Activated B cell treated with CpG ODN at 0.5 μM for 24 hours (primary cell): ENCODE data around the gene DCHS2. TPM values are rescaled to one million over a fixed set of nuclear protein-coding genes. Genes with fewer than 3 reads are reported as not detected.

ENCODE experiments used
- ATAC-seq: fragments of 200-7000 bp; cut with Tn5 transposase; one replicate; pipeline ENCODE4 v1.10.0; 2021; ENCODE audit warnings: low read depth, mild to moderate bottlenecking, moderate library complexity
- CTCF ChIA-PET: fragments of 350-600 bp; sonication (Branson Sonifier 250); formaldehyde crosslinking; loops from one replicate; lab custom pipeline; 2021; ENCODE audit warnings: antibody characterized with exemption; lab: Charles Lee
- POLR2A ChIA-PET: fragments of 350-600 bp; sonication (Branson Sonifier 250); formaldehyde crosslinking; loops from one replicate; lab custom pipeline; 2021; ENCODE audit warnings: antibody characterized with exemption; lab: Charles Lee
- DNase-seq: peaks from one replicate; pipeline ENCODE4 v3.0.0; 2022
- H3K27ac Mint-ChIP-seq: one replicate; pipeline ENCODE4 v1.8.0; 2020; ENCODE audit warnings: mixed read lengths
- H3K27me3 Mint-ChIP-seq: one replicate; pipeline ENCODE4 v1.8.0; 2021; ENCODE audit warnings: mixed read lengths
- H3K36me3 Mint-ChIP-seq: one replicate; pipeline ENCODE4 v1.8.0; 2021; ENCODE audit warnings: low read depth, mixed read lengths
- H3K4me1 Mint-ChIP-seq: one replicate; pipeline ENCODE4 v1.8.0; 2021; ENCODE audit warnings: mixed read lengths
- H3K4me3 Mint-ChIP-seq: one replicate; pipeline ENCODE4 v1.8.0; 2020; ENCODE audit warnings: mild to moderate bottlenecking, mixed read lengths
- H3K9me3 Mint-ChIP-seq: one replicate; pipeline ENCODE4 v1.8.0; 2020; ENCODE audit warnings: mixed read lengths
- intact Hi-C: fragments of 100-400 bp; cut with micrococcal nuclease; formaldehyde crosslinking; loops from one replicate; pipeline ENCODE4 v1.15.1; 2024
- total RNA-seq: library from RNA; stranded (reverse); gene quantifications from 2 replicates; pipeline ENCODE4 v1.2.3, GENCODE V29; 2022
- TF ChIP-seq, protein P1 (sequence below): fragments of 200-600 bp; IDR thresholded peaks from one replicate; pipeline ENCODE4 v1.8.0; 2022; ENCODE audit warnings: antibody characterized with exemption, mild to moderate bottlenecking

Gene DCHS2
- total RNA-seq, 1 donor from 2014 or later: 0.13 TPM

DNA sequence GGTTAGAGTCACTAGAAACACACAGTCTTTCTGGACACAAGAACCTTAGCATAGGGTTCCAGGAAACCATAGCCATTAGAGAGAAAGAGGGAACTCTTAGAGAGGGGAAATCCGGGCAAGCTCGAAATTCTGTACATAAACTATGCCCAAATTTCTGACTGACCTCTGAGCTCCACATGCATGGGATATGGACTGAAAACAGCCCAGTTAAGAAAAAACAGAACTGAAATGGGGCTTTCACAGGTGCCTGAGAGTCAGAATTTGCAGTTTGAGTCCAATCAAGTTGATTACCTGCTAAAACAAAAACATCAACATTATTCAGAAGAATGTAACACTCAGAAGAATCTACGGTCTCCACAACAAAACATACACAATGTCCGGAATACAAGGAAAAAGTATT lies 13.1 kb downstream of the DCHS2 start:
- CTCF ChIA-PET: no interaction called here
- TF ChIP-seq, protein P1, sequence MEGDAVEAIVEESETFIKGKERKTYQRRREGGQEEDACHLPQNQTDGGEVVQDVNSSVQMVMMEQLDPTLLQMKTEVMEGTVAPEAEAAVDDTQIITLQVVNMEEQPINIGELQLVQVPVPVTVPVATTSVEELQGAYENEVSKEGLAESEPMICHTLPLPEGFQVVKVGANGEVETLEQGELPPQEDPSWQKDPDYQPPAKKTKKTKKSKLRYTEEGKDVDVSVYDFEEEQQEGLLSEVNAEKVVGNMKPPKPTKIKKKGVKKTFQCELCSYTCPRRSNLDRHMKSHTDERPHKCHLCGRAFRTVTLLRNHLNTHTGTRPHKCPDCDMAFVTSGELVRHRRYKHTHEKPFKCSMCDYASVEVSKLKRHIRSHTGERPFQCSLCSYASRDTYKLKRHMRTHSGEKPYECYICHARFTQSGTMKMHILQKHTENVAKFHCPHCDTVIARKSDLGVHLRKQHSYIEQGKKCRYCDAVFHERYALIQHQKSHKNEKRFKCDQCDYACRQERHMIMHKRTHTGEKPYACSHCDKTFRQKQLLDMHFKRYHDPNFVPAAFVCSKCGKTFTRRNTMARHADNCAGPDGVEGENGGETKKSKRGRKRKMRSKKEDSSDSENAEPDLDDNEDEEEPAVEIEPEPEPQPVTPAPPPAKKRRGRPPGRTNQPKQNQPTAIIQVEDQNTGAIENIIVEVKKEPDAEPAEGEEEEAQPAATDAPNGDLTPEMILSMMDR: no peak
- POLR2A ChIA-PET: no interaction called here
- H3K4me1 Mint-ChIP-seq: no peaks in the 10 kb centered on the region
- no peaks in the 10 kb centered on the region for H3K9me3 Mint-ChIP-seq
- DNase-seq (no peak), ATAC-seq (no peak)
- no peak overlapping the region for H3K27ac Mint-ChIP-seq
- H3K4me3 Mint-ChIP-seq: no peak overlapping the region
- peaks cover 32% of the 10 kb centered on the region for H3K27me3 Mint-ChIP-seq
- intact Hi-C loops: no loop called here
- H3K36me3 Mint-ChIP-seq: no peaks in the 10 kb centered on the region

DNA sequence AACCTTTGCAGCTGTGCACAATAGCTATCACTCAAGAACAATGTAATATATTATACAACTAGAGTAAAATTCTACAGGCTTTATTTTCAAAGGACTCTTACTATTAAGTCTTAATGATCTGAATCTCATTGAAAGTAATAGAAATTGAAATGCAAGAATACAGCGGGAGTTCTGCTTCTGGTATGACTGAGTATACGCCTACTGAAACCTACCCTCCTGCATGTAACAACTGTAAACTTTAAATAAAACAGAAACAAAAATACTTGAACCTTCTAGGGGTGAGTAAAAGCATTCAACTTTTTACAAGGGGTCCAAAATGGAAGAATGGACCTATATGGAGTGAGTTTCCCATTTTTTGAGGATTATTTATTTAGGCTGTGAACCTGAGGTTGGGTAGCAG lies 13.5 kb downstream of the DCHS2 start:
- DNase-seq (no peak), ATAC-seq (no peak)
- H3K4me1 Mint-ChIP-seq: no peaks in the 10 kb centered on the region
- H3K36me3 Mint-ChIP-seq: no peaks in the 10 kb centered on the region
- TF ChIP-seq, protein P1: no peak
- no peak overlapping the region for H3K27ac Mint-ChIP-seq
- ChIA-PET POLR2A (no interaction called here), CTCF (no interaction called here)
- peaks cover 34% of the 10 kb centered on the region for H3K27me3 Mint-ChIP-seq
- no peaks in the 10 kb centered on the region for H3K9me3 Mint-ChIP-seq
- intact Hi-C loops: no loop called here
- no peak overlapping the region for H3K4me3 Mint-ChIP-seq

DNA sequence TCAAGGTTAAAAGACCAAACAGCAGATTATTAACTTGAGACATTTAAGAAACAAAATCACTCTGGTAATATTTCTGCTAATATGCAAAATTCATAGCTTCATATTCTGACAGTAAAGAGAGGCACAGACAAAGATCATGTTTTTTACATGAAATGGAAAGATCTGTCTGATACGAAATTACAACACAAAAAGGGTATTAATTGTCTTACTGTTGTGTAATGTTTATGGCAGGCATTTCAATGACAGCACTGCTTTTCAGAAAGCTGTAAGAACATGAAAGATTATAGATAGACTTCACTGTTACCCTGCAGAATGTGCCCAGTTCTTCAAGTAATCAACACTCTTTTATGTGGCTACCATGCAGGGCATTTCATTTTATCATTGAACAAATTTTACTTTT lies 15.4 kb downstream of the DCHS2 start:
- TF ChIP-seq, protein P1: no peak

DNA sequence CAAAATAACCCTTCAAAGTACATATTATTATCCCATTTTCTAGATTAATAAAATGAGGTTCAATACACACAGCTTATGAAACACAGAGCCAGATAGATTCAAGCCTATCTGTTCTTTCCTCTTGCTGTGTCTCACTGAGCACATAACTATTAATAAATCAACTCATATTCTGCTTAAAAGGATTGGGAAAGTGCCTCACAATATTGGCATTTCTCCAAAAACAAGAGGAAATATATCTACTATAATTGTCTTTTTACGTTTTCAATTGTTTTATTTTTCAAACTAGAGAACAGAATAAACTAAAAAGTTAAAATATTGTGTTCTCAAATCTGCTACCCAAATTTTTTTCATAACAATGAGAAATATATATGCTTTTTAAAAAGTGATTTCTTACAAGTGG lies 15.8 kb downstream of the DCHS2 start:
- no peak for ATAC-seq
- H3K9me3 Mint-ChIP-seq: no peaks in the 10 kb centered on the region
- intact Hi-C loops: no loop called here
- no peak for DNase-seq
- H3K27me3 Mint-ChIP-seq: peaks cover 34% of the 10 kb centered on the region
- no peaks in the 10 kb centered on the region for H3K4me1 Mint-ChIP-seq
- CTCF ChIA-PET: no interaction called here
- TF ChIP-seq, protein P1: no peak
- H3K4me3 Mint-ChIP-seq: no peak overlapping the region
- H3K36me3 Mint-ChIP-seq: no peaks in the 10 kb centered on the region
- no peak overlapping the region for H3K27ac Mint-ChIP-seq
- POLR2A ChIA-PET: no interaction called here

More for the DNA sequence above, 15.4 kb downstream of the DCHS2 start:
- H3K27ac Mint-ChIP-seq: no peak overlapping the region
- H3K36me3 Mint-ChIP-seq: no peaks in the 10 kb centered on the region
- no peak overlapping the region for H3K4me3 Mint-ChIP-seq
- peaks cover 34% of the 10 kb centered on the region for H3K27me3 Mint-ChIP-seq
- no peaks in the 10 kb centered on the region for H3K4me1 Mint-ChIP-seq
- ChIA-PET POLR2A (no interaction called here), CTCF (no interaction called here)
- no peaks in the 10 kb centered on the region for H3K9me3 Mint-ChIP-seq
- intact Hi-C loops: no loop called here
- DNase-seq (no peak), ATAC-seq (no peak)

DNA sequence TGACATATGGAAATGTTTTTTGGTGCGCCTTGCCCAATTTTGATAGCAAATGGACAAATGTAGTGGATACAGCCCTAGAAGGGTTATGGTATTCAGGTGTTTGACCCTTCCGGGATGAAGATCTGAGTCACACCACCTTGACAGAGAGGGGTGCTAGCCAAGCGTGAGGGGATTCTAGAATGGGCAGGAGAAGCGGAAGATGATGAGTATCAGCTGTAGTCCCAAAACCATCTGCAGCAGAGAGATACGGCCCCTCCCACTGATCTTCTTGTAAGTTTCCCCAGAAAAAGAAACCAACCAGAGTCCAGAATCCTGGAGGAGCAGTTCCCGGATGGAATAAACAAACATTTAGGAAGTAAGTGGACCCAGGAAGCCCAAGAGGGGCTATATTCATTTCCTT lies 18.1 kb downstream of the DCHS2 start:
- intact Hi-C loops: no loop called here
- ATAC-seq (no peak), DNase-seq (no peak)
- Mint-ChIP-seq H3K4me1 (no peaks in the 10 kb centered on the region), H3K4me3 (no peak overlapping the region), H3K27me3 (peaks cover 39% of the 10 kb centered on the region), H3K36me3 (no peaks in the 10 kb centered on the region), H3K9me3 (no peaks in the 10 kb centered on the region), H3K27ac (no peak overlapping the region)
- POLR2A ChIA-PET: no interaction called here
- TF ChIP-seq, protein P1: no peak
- CTCF ChIA-PET: no interaction called here
